ENCODE data around the gene IL9.
"Not testable (repeated sequence)": the region's sequence is repeated elsewhere in the genome, so short reads cannot be mapped to it uniquely, and the experiment has no call there.

GRCh38 chr5:135859186-135859585 lies 36.5 kb downstream of the IL9 start:
- TF ChIP-seq CTCF, POLR2A (IDR thresholded peaks at IDR 0.05): not testable (repeated sequence)
